LHCN-M2 (cell line): Measurements from ENCODE around the gene TM6SF1. TPM values are rescaled to one million over a fixed set of nuclear protein-coding genes. Genes with fewer than 3 reads are reported as not detected.

ENCODE experiments used
- DNase-seq: peaks from one replicate; pipeline ENCODE4 v3.0.0-alpha.2; 2012; ENCODE audit warnings: low read depth
- total RNA-seq: library from RNA; depleted of rRNA; stranded (reverse); fragments of >200 nt; gene quantifications from 2 replicates; pipeline ENCODE4 v1.2.3, GENCODE V29; 2014; rRNA removed

Gene TM6SF1
- total RNA-seq, 1 experiment from 2014 or later = not detected

DNA sequence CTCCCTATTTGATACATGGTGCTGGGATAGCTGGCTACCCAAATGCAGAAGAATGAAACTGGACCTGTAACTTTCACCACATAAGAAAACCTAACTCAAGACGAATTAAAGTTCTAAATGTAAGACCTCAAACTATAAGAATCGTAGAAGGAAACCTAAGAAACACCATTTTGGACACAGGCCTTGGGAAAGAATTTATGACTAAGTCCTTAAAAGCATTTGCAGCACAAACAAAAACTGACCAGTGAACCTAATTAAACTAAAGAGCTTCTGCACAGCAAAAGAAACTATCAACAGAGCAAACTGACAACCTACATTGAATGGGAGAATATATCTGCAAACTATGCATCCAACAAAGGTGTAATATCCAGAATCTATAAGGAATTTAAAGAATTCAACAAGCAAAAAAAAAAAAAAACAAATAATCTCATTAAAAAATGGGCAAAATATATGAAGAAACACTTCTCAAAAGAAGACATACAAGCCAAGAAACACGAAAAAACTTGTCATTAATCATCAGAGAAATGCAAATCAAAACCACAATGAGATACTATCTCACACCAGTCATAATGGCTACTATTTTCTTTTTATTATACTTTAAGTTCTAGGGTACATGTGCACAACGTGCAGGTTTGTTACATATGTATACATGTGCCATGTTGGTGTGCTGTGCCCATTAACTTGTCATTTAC lies 63.2 kb downstream of the TM6SF1 start:
- peak; percentile 44 for DNase-seq

DNA sequence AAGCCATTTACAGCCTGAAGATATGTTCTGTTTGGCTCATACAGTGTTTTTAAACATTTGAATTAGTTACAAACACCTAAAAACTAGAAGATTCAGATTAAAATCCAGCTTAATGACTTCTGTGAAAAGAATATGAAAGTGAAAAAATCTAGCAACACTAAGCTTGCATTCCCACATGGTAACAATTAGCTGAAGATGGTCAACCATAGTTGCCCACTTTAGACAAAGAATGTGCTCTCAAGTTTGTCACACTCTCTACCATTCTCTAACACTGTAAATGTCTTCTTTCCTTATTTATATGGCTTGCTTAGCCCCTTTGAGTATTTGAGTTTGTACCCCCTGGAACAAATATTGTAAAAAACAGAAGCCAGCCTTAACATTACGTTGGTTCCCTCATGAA lies 67.4 kb downstream of the TM6SF1 start:
- no peak for DNase-seq

DNA sequence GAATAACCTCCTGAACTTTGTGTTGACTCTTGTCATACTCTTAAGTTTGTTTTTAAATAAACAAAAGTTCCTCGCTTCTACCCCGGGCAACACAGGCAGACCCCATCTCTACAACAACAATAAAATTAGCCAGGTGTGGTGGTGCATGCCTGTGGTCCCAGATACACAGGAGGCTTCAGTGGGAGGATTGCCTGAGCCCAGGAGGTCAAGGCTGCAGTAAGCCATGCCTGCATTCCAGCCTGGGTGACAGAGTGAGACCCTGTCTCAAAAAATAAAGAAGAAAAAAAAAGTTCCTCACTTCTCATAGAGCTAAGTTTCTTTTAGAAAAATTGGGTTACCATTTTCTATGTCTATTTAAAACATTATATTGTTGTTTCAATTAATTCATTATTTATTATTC lies 70.9 kb downstream of the TM6SF1 start:
- no peak for DNase-seq

GRCh38 chr15:83178869-83179325 lies 71.5 kb downstream of the TM6SF1 start:
- no peak for DNase-seq

DNA sequence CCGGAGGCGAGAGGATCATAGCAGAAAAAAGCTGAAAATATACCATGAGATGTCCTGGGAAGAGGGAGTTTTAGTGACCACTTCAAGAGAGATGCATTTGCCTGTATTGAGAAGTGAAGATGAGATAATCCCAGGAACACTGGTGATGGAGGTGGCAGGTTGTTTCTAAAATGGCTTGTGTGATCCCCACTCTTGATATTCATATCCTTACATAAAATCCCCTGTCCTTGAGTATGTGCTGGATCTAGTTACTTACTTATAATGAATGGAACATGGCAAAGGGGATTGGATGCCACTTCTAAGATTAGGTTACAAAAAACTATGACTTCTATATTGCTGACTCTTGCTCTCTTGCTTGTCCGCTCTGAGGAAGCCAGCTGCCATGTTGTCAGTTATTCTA lies 78.1 kb downstream of the TM6SF1 start:
- no peak for DNase-seq

Other genes with a start within 250 kb of the TM6SF1 start
- 23.7 and 30.7 TPM in 2 replicates for gene HOMER2, start 154.9 kb upstream of the TM6SF1 start, total RNA-seq
- gene RAMAC, start 121.4 kb upstream of the TM6SF1 start, total RNA-seq = 22.3 and 28.6 TPM in 2 replicates
- 5.8 and 16.1 TPM in 2 replicates for gene C15orf40, start 96.0 kb upstream of the TM6SF1 start, total RNA-seq
- 139 and 154 TPM in 2 replicates for gene BTBD1, start 40.4 kb upstream of the TM6SF1 start, total RNA-seq
- gene HDGFL3, start 100.2 kb downstream of the TM6SF1 start, total RNA-seq = 53.1 and 55.3 TPM in 2 replicates
- 11.5 and 13.8 TPM in 2 replicates for gene BNC1, start 177.0 kb downstream of the TM6SF1 start, total RNA-seq